GM11168 (cell line): ENCODE data around the gene OSTM1.
"Not testable (repeated sequence)": the region's sequence is repeated elsewhere in the genome, so short reads cannot be mapped to it uniquely, and the experiment has no call there.

ENCODE experiments used
- in situ Hi-C: fragments of 300-500 bp; cut with MboI; formaldehyde crosslinking; loops from one replicate; pipeline ENCODE4 v1.12.0; 2022; ENCODE audit warnings: low sequenced_read_pairs; ENCODE audit not compliant: unreplicated experiment

Gene OSTM1

GRCh38 chr6:108027056-108027455 is 47.5 kb downstream of the OSTM1 start:
- in situ Hi-C loops: no loop called here

- in situ Hi-C loops: no loop called here
Observed at GRCh38 chr6:108024427-108025073, 50.0 kb downstream of the OSTM1 start.

DNA sequence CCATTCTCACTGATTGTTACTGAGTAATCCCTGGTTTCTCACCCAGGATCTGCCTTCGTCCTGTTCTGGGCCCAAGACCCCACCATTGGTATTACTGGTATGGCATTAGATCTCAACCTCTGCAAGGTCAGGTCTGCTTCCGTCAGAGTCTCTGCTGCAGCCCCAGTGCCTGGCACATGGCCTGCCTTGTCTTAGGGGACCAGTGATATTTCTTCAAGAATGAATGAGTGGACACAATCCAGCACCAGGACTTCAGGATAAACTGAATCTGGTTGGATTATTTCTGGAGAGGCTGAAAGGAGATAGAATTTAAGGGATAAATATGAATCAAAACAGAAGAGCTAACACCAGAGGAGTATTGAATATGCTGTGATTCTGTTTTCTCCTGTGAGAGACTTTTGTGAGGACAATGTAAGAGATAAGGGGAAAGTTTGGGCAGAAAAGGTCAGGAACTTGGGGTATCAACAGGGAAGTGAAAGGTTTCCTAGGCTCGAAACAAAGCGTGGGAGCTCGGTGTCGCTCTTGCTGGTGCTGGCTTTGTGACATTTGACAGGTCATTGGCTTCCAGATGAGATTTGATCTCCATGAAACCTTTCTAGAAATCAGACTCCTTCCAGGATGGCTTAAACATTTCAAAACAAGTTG is 53.9 kb downstream of the OSTM1 start:
- in situ Hi-C loops: no loop called here

DNA sequence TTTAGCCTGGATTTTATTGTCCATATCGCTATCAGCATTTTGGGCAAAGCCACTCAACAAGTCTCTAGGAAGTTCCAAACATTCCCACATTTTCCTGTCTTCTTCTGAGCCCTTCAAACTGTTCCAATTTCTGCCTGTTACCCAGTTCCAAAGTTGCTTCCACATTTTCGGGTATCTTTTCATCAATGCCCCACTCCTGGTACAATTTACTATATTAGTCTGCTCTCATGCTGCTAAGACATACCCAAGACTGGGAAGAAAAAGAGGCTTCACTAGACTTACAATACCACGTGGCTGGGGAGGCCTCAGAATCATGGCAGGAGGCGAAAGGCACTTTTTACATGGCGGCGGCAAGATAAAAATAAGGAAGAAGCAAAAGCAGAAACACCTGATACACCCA is 58.3 kb downstream of the OSTM1 start:
- in situ Hi-C loops: not testable (repeated sequence)

GRCh38 chr6:108013787-108014439 is 60.6 kb downstream of the OSTM1 start:
- in situ Hi-C loops: no loop called here

DNA sequence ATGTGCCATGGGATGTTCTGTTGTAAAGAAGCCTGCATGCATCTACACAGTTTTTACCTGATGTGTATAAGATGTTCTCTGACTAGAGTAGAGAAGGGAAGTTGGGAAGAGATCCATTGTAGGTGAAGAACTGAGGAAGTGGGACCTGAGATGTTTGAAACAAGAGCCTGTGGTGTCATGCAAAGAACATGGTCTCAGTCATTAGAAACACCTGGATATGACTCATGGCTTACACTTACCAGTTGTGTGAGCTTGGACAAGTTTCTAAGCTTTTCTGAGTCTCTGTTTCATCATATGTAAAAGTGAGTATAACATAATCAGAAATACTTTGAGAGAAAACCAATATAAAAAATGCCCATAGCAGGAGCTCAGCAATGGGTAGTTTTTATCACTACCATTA is 64.6 kb downstream of the OSTM1 start:
- in situ Hi-C loops: no loop called here

GRCh38 chr6:108009258-108009657 is 65.3 kb downstream of the OSTM1 start:
- in situ Hi-C loops: not testable (repeated sequence)

DNA sequence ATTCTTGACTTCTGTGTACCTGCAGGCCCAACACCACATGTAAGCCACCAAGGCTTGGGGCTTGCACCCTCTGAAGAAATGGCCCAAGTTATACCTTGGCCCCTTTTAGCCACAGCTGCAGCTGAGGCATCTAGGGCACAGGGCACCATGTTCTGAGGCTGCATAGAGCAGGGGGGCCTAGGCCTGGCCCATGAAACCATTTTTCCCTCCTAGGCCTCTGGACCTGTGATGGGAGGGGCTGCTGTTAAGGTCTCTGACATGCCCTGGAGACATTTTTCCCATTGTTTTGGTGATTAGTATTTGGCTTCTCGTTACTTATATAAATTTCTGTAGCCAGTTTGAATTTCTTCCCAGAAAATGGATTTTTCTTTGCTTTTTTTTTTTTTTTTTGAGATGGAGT is 66.2 kb downstream of the OSTM1 start:
- in situ Hi-C loops: no loop called here

GRCh38 chr6:108005961-108006360 is 68.6 kb downstream of the OSTM1 start:
- in situ Hi-C loops: no loop called here

GRCh38 chr6:108004861-108005260 is 69.7 kb downstream of the OSTM1 start:
- in situ Hi-C loops: no loop called here

- in situ Hi-C loops: no loop called here
Observed at GRCh38 chr6:108002365-108003221, 71.9 kb downstream of the OSTM1 start.

GRCh38 chr6:108001696-108002231 is 72.8 kb downstream of the OSTM1 start:
- in situ Hi-C loops: no loop called here

- in situ Hi-C loops: not testable (repeated sequence)
Observed at GRCh38 chr6:108000259-108000658, 74.3 kb downstream of the OSTM1 start.

- in situ Hi-C loops: no loop called here
Observed at GRCh38 chr6:107999341-107999740, 75.2 kb downstream of the OSTM1 start.

- in situ Hi-C loops: no loop called here
Observed at GRCh38 chr6:107991772-107992550, 82.6 kb downstream of the OSTM1 start.
